K562 (cell line): ENCODE results near the gene MEOX1. TPM values are rescaled to one million over a fixed set of nuclear protein-coding genes. Genes with fewer than 3 reads are reported as not detected.
A peak's percentile ranks its signal among the peaks of the same experiment; 100 is the strongest.

ENCODE experiments used
- ATAC-seq: fragments of 200-7000 bp; cut with Tn5 transposase; 3 replicates; pipeline ENCODE4 v1.9.1; 2020; ENCODE audit warnings: moderate library complexity
- BruUV-seq: library from RNA; stranded (reverse); fragments of 400-500 nt; replicated peaks from 2 replicates; lab custom pipeline; 2021; lab: Mats Ljungman, UMichigan
- CTCF ChIA-PET: fragments of 300-600 bp; formaldehyde crosslinking; extraction: SDS; loops from one replicate; lab custom pipeline; 2021; ENCODE audit warnings: low intra/inter-chr PET ratio; lab: Yijun Ruan, JAX
- POLR2A ChIA-PET: fragments of 300-600, 350-650 bp; sonication (Branson Sonifier 250); formaldehyde crosslinking; extraction: SDS; loops from one replicate; lab custom pipeline; 2021; ENCODE audit warnings: antibody characterized with exemption, inconsistent platforms; lab: Yijun Ruan, JAX
- DNase-seq, 4 experiments: peaks; one replicate each; pipeline versions ENCODE4 v3.0.0 to v3.0.0-alpha.2; 2011 to 2018; ENCODE audit warnings: low spot score in 3 of 4, mixed read lengths in 3 of 4; ENCODE audit errors: extremely low read depth in 1 of 4
- FAIRE-seq: peaks from 2 replicates; lab custom pipeline; 2011; peaks lifted over from hg19 to GRCh38; lab: Jason Lieb, UNC
- H2AFZ ChIP-seq: 2 replicates; pipeline ENCODE4 v1.6.0; 2011; ENCODE audit warnings: low read depth, low read length, control low read depth, inconsistent platforms
- H3K27ac ChIP-seq: fragments of 200-600 bp; 3 replicates; pipeline ENCODE4 v1.8.0; 2011; ENCODE audit warnings: low read depth, mild to moderate bottlenecking, control low read depth, inconsistent platforms, low read length, moderate library complexity, mixed read lengths; ENCODE audit errors: extremely low read depth
- H3K27me3 ChIP-seq, 2 experiments: fragments of 300-600 bp in 1 of 2; 2 replicates in 1 of 2; 3 replicates in 1 of 2; pipeline versions ENCODE4 v1.6.0 to v1.8.0; 2011; ENCODE audit warnings: inconsistent platforms in 2 of 2, low read length in 2 of 2, mild to moderate bottlenecking in 1 of 2, mixed read lengths in 1 of 2, moderate library complexity in 1 of 2; ENCODE audit not compliant: control insufficient read depth in 2 of 2, insufficient read depth in 2 of 2
- H3K36me3 ChIP-seq: fragments of 300-600 bp; 3 replicates; pipeline ENCODE4 v1.8.0; 2011; ENCODE audit warnings: mild to moderate bottlenecking, low read length, inconsistent platforms; ENCODE audit not compliant: control insufficient read depth, insufficient read depth
- H3K4me1 ChIP-seq, 2 experiments: fragments of 200-600 bp in 1 of 2; replicated peaks in 1 of 2; 2 replicates in 1 of 2; 3 replicates in 1 of 2; pipeline versions ENCODE4 v1.5.1 to v1.8.0; 2011; ENCODE audit warnings: inconsistent platforms in 2 of 2, low read length in 2 of 2, mild to moderate bottlenecking in 1 of 2, mixed read lengths in 1 of 2, moderate library complexity in 1 of 2; ENCODE audit not compliant: control insufficient read depth in 2 of 2, insufficient read depth in 2 of 2
- H3K4me2 ChIP-seq: 2 replicates; pipeline ENCODE4 v1.6.1; 2011; ENCODE audit warnings: low read length, control low read depth, inconsistent platforms, mixed read lengths; ENCODE audit not compliant: insufficient read depth
- H3K4me3 ChIP-seq: fragments of 200-600 bp; sonication (generic), shearing (Covaris generic); 2 replicates; pipeline ENCODE4 v1.5.1; 2016; ENCODE audit warnings: control low read depth, inconsistent platforms
- H3K79me2 ChIP-seq: fragments of 200-600 bp; 3 replicates; pipeline ENCODE4 v1.8.0; 2011; ENCODE audit warnings: low read length, inconsistent platforms; ENCODE audit not compliant: control insufficient read depth, insufficient read depth
- H3K9ac ChIP-seq, 2 experiments: 2 replicates each; pipeline versions ENCODE4 v1.6.0 to v1.6.1; 2011; ENCODE audit warnings: low read depth in 2 of 2, low read length in 2 of 2, control low read depth in 1 of 2, inconsistent platforms in 1 of 2, mild to moderate bottlenecking in 1 of 2, mixed read lengths in 1 of 2; ENCODE audit not compliant: insufficient read depth in 1 of 2
- H3K9me1 ChIP-seq: one replicate; pipeline ENCODE4 v1.6.0; 2011; ENCODE audit warnings: inconsistent platforms, mild to moderate bottlenecking, low read length, moderate library complexity; ENCODE audit not compliant: control insufficient read depth, insufficient read depth
- H3K9me3 ChIP-seq: replicated peaks from 2 replicates; pipeline ENCODE4 v1.5.1; 2011; ENCODE audit warnings: low read depth, low read length, inconsistent platforms; ENCODE audit not compliant: control insufficient read depth, insufficient read depth
- H4K20me1 ChIP-seq: replicated peaks from 2 replicates; pipeline ENCODE4 v1.6.1; 2011; ENCODE audit warnings: low read length, inconsistent platforms, mixed read lengths; ENCODE audit not compliant: control insufficient read depth, insufficient read depth
- ATF3 ChIP-seq, 2 experiments: fragments of 450-650 bp in 1 of 2; sonication (generic) in 1 of 2; formaldehyde crosslinking in 1 of 2; IDR thresholded peaks in 1 of 2; conservative IDR thresholded peaks in 1 of 2; 2 replicates each; pipeline versions ENCODE4 v1.6.1 to v1.8.1; 2016 to 2023; ENCODE audit warnings: mild to moderate bottlenecking in 2 of 2, moderate library complexity in 2 of 2, inconsistent platforms in 1 of 2, missing genetic modification reagents in 1 of 2
- CEBPB ChIP-seq: fragments of 450-650 bp; IDR thresholded peaks from 2 replicates; pipeline ENCODE4 v1.6.1; 2016; ENCODE audit warnings: missing genetic modification characterization, missing compliant biosample characterization
- CEBPG ChIP-seq, 3 experiments: fragments of 200-800 bp in 1 of 3; sonication (Bioruptor generic) in 1 of 3; sonication (generic) in 1 of 3; formaldehyde crosslinking in 1 of 3; IDR thresholded peaks in 2 of 3; conservative IDR thresholded peaks in 1 of 3; 2 replicates each; pipeline versions ENCODE4 v1.6.1 to v1.8.0; 2016 to 2022; ENCODE audit warnings: missing compliant biosample characterization in 2 of 3, missing genetic modification characterization in 2 of 3, mild to moderate bottlenecking in 1 of 3, missing genetic modification reagents in 1 of 3
- MAZ ChIP-seq, 2 experiments: fragments of 450-650 bp in 1 of 2; sonication (generic) in 1 of 2; formaldehyde crosslinking; IDR thresholded peaks in 1 of 2; conservative IDR thresholded peaks in 1 of 2; 2 replicates each; pipeline versions ENCODE4 v1.4.0 to v1.5.0; 2020; ENCODE audit warnings: mild to moderate bottlenecking in 1 of 2, missing genetic modification reagents in 1 of 2
- whole genome bisulfite sequencing: fragments of 100-300 bp; shearing (Covaris generic); methylation state at CpG from one replicate; pipeline ENCODE4 v1.1.6; 2016; ENCODE audit warnings: low coverage, mixed read lengths; ENCODE audit not compliant: insufficient coverage; ENCODE audit errors: missing lambda C conversion rate; 5-methylcytosine and 5-hydroxymethylcytosine counted together
- in situ Hi-C: fragments of 300-500 bp; cut with MboI; formaldehyde crosslinking; loops from 4 replicates; pipeline ENCODE4 v1.15.0; 2018; ENCODE audit warnings: inconsistent platforms, mixed read lengths
- intact Hi-C: fragments of 100-400 bp; cut with micrococcal nuclease; formaldehyde crosslinking; loops from 2 replicates; pipeline ENCODE4 v1.14.2; 2022
- polyA plus RNA-seq, 8 experiments: library from polyadenylated mRNA; depleted of rRNA in 4 of 8; stranded (reverse) in 5 of 8; unstranded in 3 of 8; fragments of >200 nt; fragmentation: Nextera tagmentation in 2 of 8; fragmentation: Illumina TruSeq in 1 of 8; extraction: Ambion mirVana in 2 of 8; extraction: Trizol in 1 of 8; gene quantifications; 2 replicates each; pipeline versions ENCODE4 v1.2.1 to v1.2.3, GENCODE V29; 2011 to 2014; ENCODE audit warnings: inconsistent platforms in 1 of 8, missing spikeins in 1 of 8
- total RNA-seq, 7 experiments: library from RNA; depleted of rRNA in 6 of 7; stranded (reverse); fragments of >200 nt in 6 of 7; fragmentation: Illumina TruSeq in 2 of 7; extraction: Trizol in 2 of 7; gene quantifications; 2 replicates each; pipeline versions ENCODE4 v1.2.1 to v1.2.3, GENCODE V29; 2011 to 2021; ENCODE audit warnings: low replicate concordance in 1 of 7

Gene MEOX1
- total and polyA plus RNA-seq, 9 of the 15 experiments (the other 6 are each of a cell fraction or from before 2014, with no cell fraction given): not detected

GRCh38 chr17:43626023-43626422 lies 35.7 kb downstream of the MEOX1 start:
- no peak overlapping the region for H3K9ac ChIP-seq
- DNase-seq (no peak), FAIRE-seq (no peak), ATAC-seq (no peak)
- H3K27me3 ChIP-seq: peaks cover 13 to 45% of the 10 kb centered on the region in 2 experiments
- in situ Hi-C loops (no loop called here), intact Hi-C loops (no loop called here)
- no peaks in the 10 kb centered on the region for H3K79me2 ChIP-seq
- H3K27ac ChIP-seq: no peak overlapping the region
- no peak overlapping the region for H3K4me2 ChIP-seq
- BruUV-seq: no TSS peak
- 0% methylated on average over 3 of the region's 3 CpGs for WGBS
- no peaks in the 10 kb centered on the region; the same call in 1 of the 2 replicates for H3K9me3 ChIP-seq
- no peak overlapping the region for H3K4me3 ChIP-seq
- no peaks in the 10 kb centered on the region for H3K36me3 ChIP-seq
- 0 out of 5 replicates have a peak, but pooled peaks cover 0 to 3% of the 10 kb centered on the region in 2 experiments for H3K4me1 ChIP-seq
- CTCF ChIA-PET: interaction anchor here (0.6 kb wide), 1 partner anchor 140 kb away, joined by 3 read pairs; no protein-coding TSS in a partner anchor
- no peaks in the 10 kb centered on the region for H3K9me1 ChIP-seq
- TF ChIP-seq CEBPG (CRISPR knock-in tag; IDR thresholded peaks at IDR 0.05): no peak
- TF ChIP-seq CEBPG (tag; conservative IDR thresholded peaks at IDR 0.05 in 1 of 2, IDR thresholded peaks at IDR 0.05 in 1 of 2): peak; percentile 36 to 52; a peak in 2 of 4 replicates
- TF ChIP-seq ATF3 (IDR thresholded peaks at IDR 0.05): peak; percentile 30
- no peak for TF ChIP-seq ATF3 (CRISPR knock-in tag; conservative IDR thresholded peaks at IDR 0.05)
- 0 out of 2 replicates have a peak, but pooled peaks have one; percentile 33 for TF ChIP-seq CEBPB (tag)
- no peak for TF ChIP-seq MAZ (CRISPR knock-in tag; conservative IDR thresholded peaks at IDR 0.05 in 1 of 2, IDR thresholded peaks at IDR 0.05 in 1 of 2)
- H4K20me1 ChIP-seq: no peaks in the 10 kb centered on the region; the same call in 1 of the 2 replicates
- POLR2A ChIA-PET: no interaction called here
- no peak overlapping the region for H2AFZ ChIP-seq
